ENCODE results near the gene SLC2A11. TPM values are rescaled to one million over a fixed set of nuclear protein-coding genes. Genes with fewer than 3 reads are reported as not detected.

SLC2A11 gene
- total and polyA plus RNA-seq, 9 of the 15 experiments (the other 6 are each of a cell fraction or from before 2014, with no cell fraction given): 0.44 to 2.7 (median 2.1) TPM

DNA sequence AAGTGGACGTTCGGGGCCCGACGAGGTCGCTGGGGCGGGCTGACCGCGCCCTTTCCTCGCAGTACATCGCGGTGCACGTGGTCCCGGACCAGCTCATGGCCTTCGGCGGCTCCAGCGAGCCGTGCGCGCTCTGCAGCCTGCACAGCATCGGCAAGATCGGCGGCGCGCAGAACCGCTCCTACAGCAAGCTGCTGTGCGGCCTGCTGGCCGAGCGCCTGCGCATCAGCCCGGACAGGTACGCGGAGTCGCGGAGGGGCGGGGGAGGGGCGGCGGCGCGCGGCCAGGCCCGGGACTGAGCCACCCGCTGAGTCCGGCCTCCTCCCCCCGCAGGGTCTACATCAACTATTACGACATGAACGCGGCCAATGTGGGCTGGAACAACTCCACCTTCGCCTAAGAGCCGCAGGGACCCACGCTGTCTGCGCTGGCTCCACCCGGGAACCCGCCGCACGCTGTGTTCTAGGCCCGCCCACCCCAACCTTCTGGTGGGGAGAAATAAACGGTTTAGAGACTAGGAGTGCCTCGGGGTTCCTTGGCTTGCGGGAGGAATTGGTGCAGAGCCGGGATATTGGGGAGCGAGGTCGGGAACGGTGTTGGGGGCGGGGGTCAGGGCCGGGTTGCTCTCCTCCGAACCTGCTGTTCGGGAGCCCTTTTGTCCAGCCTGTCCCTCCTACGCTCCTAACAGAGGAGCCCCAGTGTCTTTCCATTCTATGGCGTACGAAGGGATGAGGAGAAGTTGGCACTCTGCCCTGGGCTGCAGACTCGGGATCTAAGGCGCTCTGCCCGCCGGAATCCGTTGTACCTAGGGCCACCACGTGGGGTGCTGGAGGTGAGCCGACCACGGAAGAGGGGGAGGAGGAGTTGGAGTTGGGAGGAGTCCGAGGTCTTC is 37.3 kb downstream of the SLC2A11 start (continued):
- no peak for TF ChIP-seq ZNF224 (CRISPR knock-in tag; IDR thresholded peaks at IDR 0.05)
- no peak for TF ChIP-seq ETV6 (IDR thresholded peaks at IDR 0.05; ENCODE audit: borderline replicate concordance in 1 of 2, low read depth in 2 of 2, low read length in 1 of 2)
- no peak for TF ChIP-seq ETV6 (CRISPR knock-in tag; IDR thresholded peaks at IDR 0.05; ENCODE audit: borderline replicate concordance)
- TF ChIP-seq NFE2L1 (tag; IDR thresholded peaks at IDR 0.05; ENCODE audit: borderline replicate concordance, low read depth): no peak
- TF ChIP-seq TAF1 (IDR thresholded peaks at IDR 0.05; ENCODE audit: control insufficient read depth, extremely low read depth, insufficient read depth, low read length, severe bottlenecking): peak; percentile 23
- 0 out of 2 replicates have a peak, but pooled peaks have one; percentile 17 for TF ChIP-seq ELF4 (CRISPR knock-in tag; IDR thresholded peaks at IDR 0.05)
- peak; percentile 32 for TF ChIP-seq SAP30 (IDR thresholded peaks at IDR 0.05; ENCODE audit: borderline replicate concordance, insufficient read depth, low read depth, low read length, poor library complexity, severe bottlenecking)
- peak in 1 of 2 experiments; percentile 62; a peak in 1 of 4 replicates for TF ChIP-seq HDAC1 (IDR thresholded peaks at IDR 0.05)
- TF ChIP-seq, protein P1, sequence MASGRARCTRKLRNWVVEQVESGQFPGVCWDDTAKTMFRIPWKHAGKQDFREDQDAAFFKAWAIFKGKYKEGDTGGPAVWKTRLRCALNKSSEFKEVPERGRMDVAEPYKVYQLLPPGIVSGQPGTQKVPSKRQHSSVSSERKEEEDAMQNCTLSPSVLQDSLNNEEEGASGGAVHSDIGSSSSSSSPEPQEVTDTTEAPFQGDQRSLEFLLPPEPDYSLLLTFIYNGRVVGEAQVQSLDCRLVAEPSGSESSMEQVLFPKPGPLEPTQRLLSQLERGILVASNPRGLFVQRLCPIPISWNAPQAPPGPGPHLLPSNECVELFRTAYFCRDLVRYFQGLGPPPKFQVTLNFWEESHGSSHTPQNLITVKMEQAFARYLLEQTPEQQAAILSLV (tag; IDR thresholded peaks at IDR 0.05): no peak
- TF ChIP-seq, protein P2, sequence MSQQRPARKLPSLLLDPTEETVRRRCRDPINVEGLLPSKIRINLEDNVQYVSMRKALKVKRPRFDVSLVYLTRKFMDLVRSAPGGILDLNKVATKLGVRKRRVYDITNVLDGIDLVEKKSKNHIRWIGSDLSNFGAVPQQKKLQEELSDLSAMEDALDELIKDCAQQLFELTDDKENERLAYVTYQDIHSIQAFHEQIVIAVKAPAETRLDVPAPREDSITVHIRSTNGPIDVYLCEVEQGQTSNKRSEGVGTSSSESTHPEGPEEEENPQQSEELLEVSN (IDR thresholded peaks at IDR 0.05; ENCODE audit: borderline replicate concordance in 1 of 2, extremely low read depth in 1 of 2, insufficient read depth in 1 of 2, insufficient read length in 1 of 2, low read depth in 1 of 2, low read length in 1 of 2, poor library complexity in 1 of 2, severe bottlenecking in 1 of 2): peak; percentile 77 to 89
- no peak for TF ChIP-seq TAF9B (IDR thresholded peaks at IDR 0.05; ENCODE audit: partially characterized antibody)
- TF ChIP-seq EP400 (IDR thresholded peaks at IDR 0.05): 0 out of 2 replicates have a peak, but pooled peaks have one; percentile 31
- TF ChIP-seq TARDBP (IDR thresholded peaks at IDR 0.05): no peak
- TF ChIP-seq KDM4B (IDR thresholded peaks at IDR 0.05; ENCODE audit: borderline replicate concordance in 2 of 2, low read depth in 1 of 2): no peak
- TF ChIP-seq RCOR1 (IDR thresholded peaks at IDR 0.05; ENCODE audit: borderline replicate concordance in 1 of 2, low read depth in 2 of 2, low read length in 2 of 2): no peak
- no peak for TF ChIP-seq IFI16 (CRISPR knock-in tag; IDR thresholded peaks at IDR 0.05)
- TF ChIP-seq CAMTA2 (CRISPR knock-in tag; conservative IDR thresholded peaks at IDR 0.05): no peak
- no peak for TF ChIP-seq PPARD (CRISPR knock-in tag; IDR thresholded peaks at IDR 0.05)
- no peak for TF ChIP-seq LCOR (CRISPR knock-in tag; IDR thresholded peaks at IDR 0.05)
- no peak for TF ChIP-seq ARHGAP35 (IDR thresholded peaks at IDR 0.05; ENCODE audit: partially characterized antibody)
- no peak for TF ChIP-seq MCM5 (IDR thresholded peaks at IDR 0.05; ENCODE audit: low read depth)
- no peak for TF ChIP-seq MEF2A (IDR thresholded peaks at IDR 0.05; ENCODE audit: control insufficient read depth, low read depth, low read length)
- peak; percentile 90 for TF ChIP-seq HNRNPLL (IDR thresholded peaks at IDR 0.05; ENCODE audit: low read depth, low read length, poor library complexity, severe bottlenecking)
- no peak for TF ChIP-seq POLR3A (IDR thresholded peaks at IDR 0.05; ENCODE audit: borderline replicate concordance, extremely low read depth, insufficient read depth, insufficient read length)
